DND-41 (cell line): ENCODE data around the gene NCAM2.

ENCODE experiments used
- CTCF ChIP-seq: IDR thresholded peaks from 2 replicates; pipeline ENCODE4 v1.5.1; 2012; ENCODE audit warnings: borderline replicate concordance, low read length, moderate library complexity, mild to moderate bottlenecking; ENCODE audit not compliant: poor library complexity, severe bottlenecking; ENCODE audit errors: extremely low read depth
- EZH2 ChIP-seq: IDR thresholded peaks from 3 replicates; pipeline ENCODE4 v1.6.1; 2012; ENCODE audit warnings: borderline replicate concordance, low read depth, mild to moderate bottlenecking, moderate library complexity, low read length, inconsistent platforms; ENCODE audit not compliant: severe bottlenecking

GRCh38 chr21:21279193-21279901 lies 281.1 kb downstream of the NCAM2 start:
- TF ChIP-seq CTCF (no peak), EZH2 (no peak)
